ENCODE data around the gene TTC39A.

DNA sequence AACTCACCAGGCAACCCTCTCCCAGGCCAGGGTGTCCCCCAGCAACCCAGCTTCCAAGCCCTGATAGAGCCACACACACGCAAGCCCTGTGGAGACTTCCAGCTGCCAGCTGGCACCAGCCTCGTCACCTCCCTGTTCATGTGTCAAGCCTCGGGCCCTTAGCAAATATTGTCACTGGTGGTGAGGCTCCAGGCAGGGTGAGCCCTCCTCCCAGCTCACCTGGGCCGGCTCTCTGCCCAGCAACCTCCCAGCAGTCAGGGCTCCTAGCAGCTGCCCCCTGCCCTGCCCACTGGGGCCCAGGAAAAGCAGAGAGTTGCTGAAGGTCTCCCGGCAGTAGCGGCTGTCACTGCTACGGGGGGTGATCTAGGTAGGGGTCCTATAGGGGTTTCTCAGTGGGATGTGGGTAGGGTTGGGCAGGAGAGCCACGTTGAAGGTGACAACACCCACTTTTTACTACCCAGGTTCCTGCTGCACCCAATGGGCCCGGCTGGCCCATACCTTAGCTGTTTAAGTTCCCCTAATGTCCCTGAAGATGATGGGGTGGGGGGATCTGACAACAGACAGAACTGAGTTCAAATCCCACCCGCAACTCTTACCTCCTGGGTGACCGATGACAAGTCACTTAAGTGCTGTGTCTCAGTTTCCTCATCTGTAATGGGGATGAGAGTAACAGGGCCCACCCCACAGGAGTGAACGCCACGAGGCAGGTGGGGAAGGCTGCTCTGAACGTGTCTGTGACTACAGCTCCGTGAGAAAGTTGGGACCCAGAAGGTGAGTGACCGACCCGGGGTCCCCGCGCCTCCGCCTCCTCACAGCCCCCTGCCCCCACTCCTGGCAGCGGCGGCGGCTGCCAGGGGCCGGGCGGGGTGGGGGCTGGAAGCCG, 678 bp downstream of the TTC39A start:
- TF ChIP-seq, protein P1, sequence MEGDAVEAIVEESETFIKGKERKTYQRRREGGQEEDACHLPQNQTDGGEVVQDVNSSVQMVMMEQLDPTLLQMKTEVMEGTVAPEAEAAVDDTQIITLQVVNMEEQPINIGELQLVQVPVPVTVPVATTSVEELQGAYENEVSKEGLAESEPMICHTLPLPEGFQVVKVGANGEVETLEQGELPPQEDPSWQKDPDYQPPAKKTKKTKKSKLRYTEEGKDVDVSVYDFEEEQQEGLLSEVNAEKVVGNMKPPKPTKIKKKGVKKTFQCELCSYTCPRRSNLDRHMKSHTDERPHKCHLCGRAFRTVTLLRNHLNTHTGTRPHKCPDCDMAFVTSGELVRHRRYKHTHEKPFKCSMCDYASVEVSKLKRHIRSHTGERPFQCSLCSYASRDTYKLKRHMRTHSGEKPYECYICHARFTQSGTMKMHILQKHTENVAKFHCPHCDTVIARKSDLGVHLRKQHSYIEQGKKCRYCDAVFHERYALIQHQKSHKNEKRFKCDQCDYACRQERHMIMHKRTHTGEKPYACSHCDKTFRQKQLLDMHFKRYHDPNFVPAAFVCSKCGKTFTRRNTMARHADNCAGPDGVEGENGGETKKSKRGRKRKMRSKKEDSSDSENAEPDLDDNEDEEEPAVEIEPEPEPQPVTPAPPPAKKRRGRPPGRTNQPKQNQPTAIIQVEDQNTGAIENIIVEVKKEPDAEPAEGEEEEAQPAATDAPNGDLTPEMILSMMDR (IDR thresholded peaks at IDR 0.05): no peak
- no peak for TF ChIP-seq POLR2A (IDR thresholded peaks at IDR 0.05)

Measured in adrenal gland (tissue), 5 donors.